ENCODE data around the gene LPAR4. TPM values are rescaled to one million over a fixed set of nuclear protein-coding genes. Genes with fewer than 3 reads are reported as not detected.

Gene LPAR4
- polyA plus RNA-seq, 1 donor (not counting 4 experiments of a cell fraction or from before 2014, with no cell fraction given), result not detected

DNA sequence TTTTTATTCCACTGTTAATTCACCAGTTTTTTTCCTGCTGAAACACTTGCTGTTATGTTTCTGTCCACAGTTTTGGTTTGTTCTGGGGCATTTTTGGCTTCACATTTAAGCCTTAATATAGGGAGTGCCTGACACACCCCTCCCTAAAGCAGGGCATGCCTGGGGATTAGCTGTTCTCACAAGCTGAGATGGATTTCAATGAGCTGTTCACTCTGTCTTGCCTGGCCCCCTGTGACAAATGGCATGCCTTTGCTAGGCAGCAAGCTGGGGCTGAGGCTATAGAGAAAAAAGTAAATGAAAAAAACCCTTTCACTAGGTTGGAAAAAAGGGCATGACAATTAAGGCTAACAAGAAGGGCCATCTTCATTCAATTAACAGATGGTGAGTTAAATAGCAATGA, 22.4 kb downstream of the LPAR4 start:
- dilution Hi-C loops (cut with MboI; ENCODE audit: extremely low pct_ligation_motif_present, low sequenced_read_pairs), result no loop called here
- FAIRE-seq (no peak), DNase-seq (ENCODE audit: low read depth, low spot score) (no peak)
- no peak overlapping the region for H3K27ac ChIP-seq (ENCODE audit: control insufficient read depth, insufficient read depth, low read length)
- no peak overlapping the region for H2AFZ ChIP-seq (ENCODE audit: control insufficient read depth, low read length)
- no peaks in the 10 kb centered on the region for H3K4me1 ChIP-seq (ENCODE audit: control insufficient read depth, extremely low read depth, insufficient read depth, low read length)
- no peaks in the 10 kb centered on the region for H3K36me3 ChIP-seq (ENCODE audit: control insufficient read depth in 2 of 2, extremely low read depth in 1 of 2, insufficient read depth in 2 of 2, low read length in 2 of 2)
- H3K9ac ChIP-seq (ENCODE audit: control insufficient read depth, extremely low read depth, insufficient read depth, low read length), result no peak overlapping the region
- no peak overlapping the region for H3K4me2 ChIP-seq (ENCODE audit: control insufficient read depth, extremely low read depth, insufficient read depth, low read depth, low read length)
- H3K4me3 ChIP-seq (ENCODE audit: control insufficient read depth in 2 of 3, extremely low read depth in 1 of 3, insufficient read depth in 2 of 3, low read depth in 1 of 3, low read length in 3 of 3), result no peak overlapping the region
- TF ChIP-seq EZH2 (IDR thresholded peaks at IDR 0.05; ENCODE audit: low read length) (no peak), CTCF (optimal IDR thresholded peaks at IDR 0.05 in 1 of 3, IDR thresholded peaks at IDR 0.05 in 1 of 3, conservative IDR thresholded peaks at IDR 0.05 in 1 of 3; ENCODE audit: extremely low read depth in 1 of 3, insufficient read depth in 2 of 3, low read length in 3 of 3) (no peak)
- H3K27me3 ChIP-seq (ENCODE audit: control insufficient read depth, extremely low read depth, insufficient read depth, low read length), result no peaks in the 10 kb centered on the region
- H3K9me3 ChIP-seq (ENCODE audit: control insufficient read depth, low read depth, low read length), result no peaks in the 10 kb centered on the region
- no peaks in the 10 kb centered on the region for H3K79me2 ChIP-seq (ENCODE audit: control insufficient read depth, insufficient read depth, low read length)
- H3K9me1 ChIP-seq (ENCODE audit: control insufficient read depth, extremely low read depth, insufficient read depth, low read length), result no peaks in the 10 kb centered on the region
- no peaks in the 10 kb centered on the region for H4K20me1 ChIP-seq (ENCODE audit: control insufficient read depth, extremely low read depth, insufficient read depth, low read length)

DNA sequence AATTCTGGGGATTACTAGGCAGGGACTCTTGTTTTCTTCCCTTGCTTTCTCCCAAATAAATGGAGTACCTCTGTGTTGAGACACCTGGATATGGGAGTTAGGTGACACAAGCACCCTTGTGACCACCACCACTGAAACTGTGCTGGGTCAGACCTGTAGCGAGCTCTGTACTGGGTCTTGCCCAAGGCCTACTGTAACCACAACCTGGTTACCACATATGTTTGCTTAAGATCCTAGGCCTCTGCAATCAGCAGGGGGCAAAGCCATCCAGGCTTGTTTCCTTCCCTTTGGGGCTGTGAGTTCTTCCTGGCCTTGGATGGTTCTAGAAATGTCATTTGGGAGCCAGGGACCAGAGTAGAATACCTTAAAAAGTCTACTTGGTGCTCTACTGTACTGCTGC, 49.4 kb downstream of the LPAR4 start:
- H3K36me3 ChIP-seq (ENCODE audit: control insufficient read depth in 2 of 2, extremely low read depth in 1 of 2, insufficient read depth in 2 of 2, low read length in 2 of 2), result no peaks in the 10 kb centered on the region
- no peak overlapping the region for H3K4me2 ChIP-seq (ENCODE audit: control insufficient read depth, extremely low read depth, insufficient read depth, low read depth, low read length)
- H2AFZ ChIP-seq (ENCODE audit: control insufficient read depth, low read length), result no peak overlapping the region
- H3K9me3 ChIP-seq (ENCODE audit: control insufficient read depth, low read depth, low read length), result no peaks in the 10 kb centered on the region
- FAIRE-seq (no peak), DNase-seq (ENCODE audit: low read depth, low spot score) (no peak)
- no peak overlapping the region for H3K4me3 ChIP-seq (ENCODE audit: control insufficient read depth in 2 of 3, extremely low read depth in 1 of 3, insufficient read depth in 2 of 3, low read depth in 1 of 3, low read length in 3 of 3)
- TF ChIP-seq CTCF (optimal IDR thresholded peaks at IDR 0.05 in 1 of 3, IDR thresholded peaks at IDR 0.05 in 1 of 3, conservative IDR thresholded peaks at IDR 0.05 in 1 of 3; ENCODE audit: extremely low read depth in 1 of 3, insufficient read depth in 2 of 3, low read length in 3 of 3) (no peak), EZH2 (IDR thresholded peaks at IDR 0.05; ENCODE audit: low read length) (no peak)
- no peaks in the 10 kb centered on the region for H4K20me1 ChIP-seq (ENCODE audit: control insufficient read depth, extremely low read depth, insufficient read depth, low read length)
- no peaks in the 10 kb centered on the region for H3K9me1 ChIP-seq (ENCODE audit: control insufficient read depth, extremely low read depth, insufficient read depth, low read length)
- H3K27me3 ChIP-seq (ENCODE audit: control insufficient read depth, extremely low read depth, insufficient read depth, low read length), result no peaks in the 10 kb centered on the region
- H3K9ac ChIP-seq (ENCODE audit: control insufficient read depth, extremely low read depth, insufficient read depth, low read length), result no peak overlapping the region
- H3K27ac ChIP-seq (ENCODE audit: control insufficient read depth, insufficient read depth, low read length), result no peak overlapping the region
- no peaks in the 10 kb centered on the region for H3K4me1 ChIP-seq (ENCODE audit: control insufficient read depth, extremely low read depth, insufficient read depth, low read length)
- H3K79me2 ChIP-seq (ENCODE audit: control insufficient read depth, insufficient read depth, low read length), result no peaks in the 10 kb centered on the region
- dilution Hi-C loops (cut with MboI; ENCODE audit: extremely low pct_ligation_motif_present, low sequenced_read_pairs), result no loop called here
